ENCODE data around the gene PAMR1. TPM values are rescaled to one million over a fixed set of nuclear protein-coding genes. Genes with fewer than 3 reads are reported as not detected.

Gene PAMR1
- total RNA-seq, 1 donor: 49.9 TPM

- H3K36me3 ChIP-seq (ENCODE audit: insufficient read depth, low read length): no peaks in the 10 kb centered on the region
Measured at GRCh38 chr11:35404388-35404775, 121.0 kb downstream of the PAMR1 start.

DNA sequence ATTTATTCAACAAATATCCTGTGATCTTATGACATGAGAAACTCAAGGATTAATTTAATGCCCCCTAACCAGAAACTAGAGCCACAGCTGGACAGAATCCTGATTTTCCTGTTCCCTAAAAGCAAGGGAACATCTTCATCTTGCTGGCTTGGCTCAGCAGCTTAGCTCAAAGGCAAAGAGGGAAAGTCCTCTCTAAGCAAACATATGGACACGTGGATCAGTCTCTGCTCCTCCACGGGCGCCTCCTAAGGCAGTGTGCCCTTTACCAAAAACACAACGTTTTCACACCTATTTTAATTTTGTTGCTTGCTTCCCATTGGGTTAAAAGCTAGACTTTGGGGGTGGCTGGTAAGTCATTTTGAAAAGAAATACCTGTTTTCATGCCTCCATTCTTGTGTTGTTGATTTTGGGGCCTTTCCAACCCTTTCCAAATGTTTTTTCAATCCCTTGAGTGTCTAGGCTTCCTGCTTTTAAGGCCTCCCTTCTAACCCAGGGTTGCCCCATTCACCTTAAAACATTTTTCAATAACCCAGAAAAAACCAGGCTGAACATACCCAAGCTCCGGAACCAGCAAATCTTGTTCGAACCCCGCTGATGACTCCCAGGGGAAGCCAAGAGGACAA is 121.5 kb downstream of the PAMR1 start:
- DNase-seq (ENCODE audit: insufficient read length, low spot score, missing footprints): no peak
- TF ChIP-seq, protein P1, sequence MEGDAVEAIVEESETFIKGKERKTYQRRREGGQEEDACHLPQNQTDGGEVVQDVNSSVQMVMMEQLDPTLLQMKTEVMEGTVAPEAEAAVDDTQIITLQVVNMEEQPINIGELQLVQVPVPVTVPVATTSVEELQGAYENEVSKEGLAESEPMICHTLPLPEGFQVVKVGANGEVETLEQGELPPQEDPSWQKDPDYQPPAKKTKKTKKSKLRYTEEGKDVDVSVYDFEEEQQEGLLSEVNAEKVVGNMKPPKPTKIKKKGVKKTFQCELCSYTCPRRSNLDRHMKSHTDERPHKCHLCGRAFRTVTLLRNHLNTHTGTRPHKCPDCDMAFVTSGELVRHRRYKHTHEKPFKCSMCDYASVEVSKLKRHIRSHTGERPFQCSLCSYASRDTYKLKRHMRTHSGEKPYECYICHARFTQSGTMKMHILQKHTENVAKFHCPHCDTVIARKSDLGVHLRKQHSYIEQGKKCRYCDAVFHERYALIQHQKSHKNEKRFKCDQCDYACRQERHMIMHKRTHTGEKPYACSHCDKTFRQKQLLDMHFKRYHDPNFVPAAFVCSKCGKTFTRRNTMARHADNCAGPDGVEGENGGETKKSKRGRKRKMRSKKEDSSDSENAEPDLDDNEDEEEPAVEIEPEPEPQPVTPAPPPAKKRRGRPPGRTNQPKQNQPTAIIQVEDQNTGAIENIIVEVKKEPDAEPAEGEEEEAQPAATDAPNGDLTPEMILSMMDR (IDR thresholded peaks at IDR 0.05; ENCODE audit: extremely low read depth, low read depth, low read length): no peak
- no peak overlapping the region for H3K27ac ChIP-seq (ENCODE audit: low read depth, low read length)

More at GRCh38 chr11:35404388-35404775, 121.0 kb downstream of the PAMR1 start:
- TF ChIP-seq, protein P1 (IDR thresholded peaks at IDR 0.05; ENCODE audit: extremely low read depth, low read depth, low read length): peak; percentile 77
- Histone ChIP-seq H3K79me2 (ENCODE audit: insufficient read depth, low read length) (no peaks in the 10 kb centered on the region), H3K27me3 (ENCODE audit: insufficient read depth, low read length) (peaks cover 5% of the 10 kb centered on the region), H3K4me3 (ENCODE audit: insufficient read depth, low read length) (peak overlapping the region; percentile 15), H2AFZ (ENCODE audit: low read length) (no peak overlapping the region), H4K20me1 (ENCODE audit: insufficient read depth, low read length) (no peaks in the 10 kb centered on the region), H3K27ac (ENCODE audit: low read depth, low read length) (no peak overlapping the region), H3K4me1 (ENCODE audit: insufficient read depth, low read length) (no peaks in the 10 kb centered on the region), H3K4me2 (ENCODE audit: insufficient read depth, low read length) (peak overlapping the region; percentile 71), H3K9me3 (ENCODE audit: low read depth, low read length) (no peaks in the 10 kb centered on the region)
- no peak for DNase-seq (ENCODE audit: insufficient read length, low spot score, missing footprints)

GRCh38 chr11:35402751-35403660 is 122.4 kb downstream of the PAMR1 start:
- Histone ChIP-seq H3K27me3 (ENCODE audit: insufficient read depth, low read length) (no peaks in the 10 kb centered on the region), H3K9me3 (ENCODE audit: low read depth, low read length) (no peaks in the 10 kb centered on the region), H3K4me3 (ENCODE audit: insufficient read depth, low read length) (no peak overlapping the region), H2AFZ (ENCODE audit: low read length) (no peak overlapping the region), H4K20me1 (ENCODE audit: insufficient read depth, low read length) (no peaks in the 10 kb centered on the region), H3K4me1 (ENCODE audit: insufficient read depth, low read length) (peaks cover 6% of the 10 kb centered on the region), H3K27ac (ENCODE audit: low read depth, low read length) (no peak overlapping the region), H3K36me3 (ENCODE audit: insufficient read depth, low read length) (no peaks in the 10 kb centered on the region), H3K79me2 (ENCODE audit: insufficient read depth, low read length) (no peaks in the 10 kb centered on the region), H3K4me2 (ENCODE audit: insufficient read depth, low read length) (no peak overlapping the region)
- no peak for DNase-seq (ENCODE audit: insufficient read length, low spot score, missing footprints)
- TF ChIP-seq, protein P1 (IDR thresholded peaks at IDR 0.05; ENCODE audit: extremely low read depth, low read depth, low read length): no peak

More for the DNA sequence above, 121.5 kb downstream of the PAMR1 start:
- H3K4me1 ChIP-seq (ENCODE audit: insufficient read depth, low read length): peaks cover 3% of the 10 kb centered on the region
- no peaks in the 10 kb centered on the region for H3K36me3 ChIP-seq (ENCODE audit: insufficient read depth, low read length)
- no peaks in the 10 kb centered on the region for H3K9me3 ChIP-seq (ENCODE audit: low read depth, low read length)
- H3K27me3 ChIP-seq (ENCODE audit: insufficient read depth, low read length): peaks cover 4% of the 10 kb centered on the region
- H3K4me2 ChIP-seq (ENCODE audit: insufficient read depth, low read length): no peak overlapping the region
- no peaks in the 10 kb centered on the region for H4K20me1 ChIP-seq (ENCODE audit: insufficient read depth, low read length)
- no peak overlapping the region for H2AFZ ChIP-seq (ENCODE audit: low read length)
- H3K4me3 ChIP-seq (ENCODE audit: insufficient read depth, low read length): no peak overlapping the region
- H3K79me2 ChIP-seq (ENCODE audit: insufficient read depth, low read length): no peaks in the 10 kb centered on the region

DNA sequence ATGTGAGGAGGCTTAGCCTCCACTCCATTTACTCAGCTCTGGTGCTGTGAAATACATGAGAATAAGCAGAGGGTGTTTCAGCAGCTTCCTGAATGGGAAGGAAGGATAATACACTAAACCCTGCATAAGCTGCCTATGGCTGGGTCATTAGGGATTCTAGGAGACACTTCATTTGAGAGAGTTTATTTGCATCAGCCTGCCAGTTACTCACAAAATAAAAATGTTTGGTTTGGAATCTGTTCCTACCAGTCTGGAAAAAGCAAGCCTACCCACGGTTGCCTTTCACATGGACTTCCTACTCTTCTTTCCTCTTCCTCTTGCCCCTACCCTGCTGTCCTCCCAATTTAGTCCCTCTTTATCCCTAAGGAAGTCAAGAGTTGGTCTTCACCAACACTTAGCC is 126.5 kb downstream of the PAMR1 start:
- H4K20me1 ChIP-seq (ENCODE audit: insufficient read depth, low read length): no peaks in the 10 kb centered on the region
- no peaks in the 10 kb centered on the region for H3K9me3 ChIP-seq (ENCODE audit: low read depth, low read length)
- H3K4me2 ChIP-seq (ENCODE audit: insufficient read depth, low read length): no peak overlapping the region
- TF ChIP-seq, protein P1 (IDR thresholded peaks at IDR 0.05; ENCODE audit: extremely low read depth, low read depth, low read length): no peak
- H3K27me3 ChIP-seq (ENCODE audit: insufficient read depth, low read length): no peaks in the 10 kb centered on the region
- H3K79me2 ChIP-seq (ENCODE audit: insufficient read depth, low read length): no peaks in the 10 kb centered on the region
- H3K4me3 ChIP-seq (ENCODE audit: insufficient read depth, low read length): no peak overlapping the region
- no peaks in the 10 kb centered on the region for H3K36me3 ChIP-seq (ENCODE audit: insufficient read depth, low read length)
- no peak overlapping the region for H3K27ac ChIP-seq (ENCODE audit: low read depth, low read length)
- DNase-seq (ENCODE audit: insufficient read length, low spot score, missing footprints): no peak
- H3K4me1 ChIP-seq (ENCODE audit: insufficient read depth, low read length): peaks cover 6% of the 10 kb centered on the region
- H2AFZ ChIP-seq (ENCODE audit: low read length): peak overlapping the region; percentile 20
